ENCODE data around the gene EEF1AKMT2. TPM values are rescaled to one million over a fixed set of nuclear protein-coding genes. Genes with fewer than 3 reads are reported as not detected.
"Not testable (repeated sequence)": the region's sequence is repeated elsewhere in the genome, so short reads cannot be mapped to it uniquely, and the experiment has no call there.

Gene EEF1AKMT2
- total RNA-seq, 1 experiment from 2014 or later: 13.0 TPM

GRCh38 chr10:124829447-124830115 is 37.9 kb upstream of the EEF1AKMT2 start:
- Mint-ChIP-seq H3K4me1 (ENCODE audit: low read depth, unreplicated experiment) (no peaks in the 10 kb centered on the region), H3K9me3 (ENCODE audit: low read depth, unreplicated experiment) (no peaks in the 10 kb centered on the region), H3K27ac (ENCODE audit: unreplicated experiment) (no peak overlapping the region), H3K4me3 (ENCODE audit: low read depth, unreplicated experiment) (no peak overlapping the region), H3K36me3 (ENCODE audit: insufficient read depth, unreplicated experiment) (no peaks in the 10 kb centered on the region), H3K27me3 (ENCODE audit: unreplicated experiment) (no peaks in the 10 kb centered on the region)
- no TSS peak for BruUV-seq (replicated peaks)
- TF ChIP-seq CTCF (IDR thresholded peaks at IDR 0.05; ENCODE audit: unreplicated experiment): no peak
- CTCF ChIA-PET: no interaction called here
- no peak for DNase-seq
- intact Hi-C loops (cut with micrococcal nuclease; ENCODE audit: unreplicated experiment): loop anchor here (5.0 kb wide), 1 partner anchor 297 kb away; no protein-coding TSS in a partner anchor

GRCh38 chr10:124827474-124827873 is 35.8 kb upstream of the EEF1AKMT2 start:
- Mint-ChIP-seq H3K4me3 (ENCODE audit: low read depth, unreplicated experiment) (no peak overlapping the region), H3K27me3 (ENCODE audit: unreplicated experiment) (no peaks in the 10 kb centered on the region), H3K9me3 (ENCODE audit: low read depth, unreplicated experiment) (no peaks in the 10 kb centered on the region), H3K36me3 (ENCODE audit: insufficient read depth, unreplicated experiment) (peaks cover 3% of the 10 kb centered on the region), H3K4me1 (ENCODE audit: low read depth, unreplicated experiment) (no peaks in the 10 kb centered on the region), H3K27ac (ENCODE audit: unreplicated experiment) (no peak overlapping the region)
- DNase-seq: peak; percentile 4
- BruUV-seq (replicated peaks): no TSS peak
- TF ChIP-seq CTCF (IDR thresholded peaks at IDR 0.05; ENCODE audit: unreplicated experiment): peak; percentile 5
- CTCF ChIA-PET: no interaction called here
- intact Hi-C loops (cut with micrococcal nuclease; ENCODE audit: unreplicated experiment): loop anchor here (5.0 kb wide), 1 partner anchor 295 kb away; no protein-coding TSS in a partner anchor

GRCh38 chr10:124826262-124826661 is 34.6 kb upstream of the EEF1AKMT2 start:
- H3K27ac Mint-ChIP-seq (ENCODE audit: unreplicated experiment): no peak overlapping the region
- no peak for TF ChIP-seq CTCF (IDR thresholded peaks at IDR 0.05; ENCODE audit: unreplicated experiment)
- H3K4me1 Mint-ChIP-seq (ENCODE audit: low read depth, unreplicated experiment): no peaks in the 10 kb centered on the region
- peaks cover 3% of the 10 kb centered on the region for H3K36me3 Mint-ChIP-seq (ENCODE audit: insufficient read depth, unreplicated experiment)
- no peaks in the 10 kb centered on the region for H3K27me3 Mint-ChIP-seq (ENCODE audit: unreplicated experiment)
- H3K4me3 Mint-ChIP-seq (ENCODE audit: low read depth, unreplicated experiment): no peak overlapping the region
- DNase-seq: no peak
- CTCF ChIA-PET: no interaction called here
- intact Hi-C loops (cut with micrococcal nuclease; ENCODE audit: unreplicated experiment): loop anchor here (5.0 kb wide), 1 partner anchor 294 kb away; no protein-coding TSS in a partner anchor
- no TSS peak for BruUV-seq (replicated peaks)
- H3K9me3 Mint-ChIP-seq (ENCODE audit: low read depth, unreplicated experiment): no peaks in the 10 kb centered on the region

GRCh38 chr10:124825702-124826101 is 34.0 kb upstream of the EEF1AKMT2 start:
- DNase-seq: no peak
- no peaks in the 10 kb centered on the region for H3K4me1 Mint-ChIP-seq (ENCODE audit: low read depth, unreplicated experiment)
- no peaks in the 10 kb centered on the region for H3K9me3 Mint-ChIP-seq (ENCODE audit: low read depth, unreplicated experiment)
- CTCF ChIA-PET: no interaction called here
- H3K27me3 Mint-ChIP-seq (ENCODE audit: unreplicated experiment): no peaks in the 10 kb centered on the region
- BruUV-seq (replicated peaks): no TSS peak
- no peak for TF ChIP-seq CTCF (IDR thresholded peaks at IDR 0.05; ENCODE audit: unreplicated experiment)
- no peak overlapping the region for H3K27ac Mint-ChIP-seq (ENCODE audit: unreplicated experiment)
- peaks cover 3% of the 10 kb centered on the region for H3K36me3 Mint-ChIP-seq (ENCODE audit: insufficient read depth, unreplicated experiment)
- intact Hi-C loops (cut with micrococcal nuclease; ENCODE audit: unreplicated experiment): loop anchor here (5.0 kb wide), 1 partner anchor 293 kb away; no protein-coding TSS in a partner anchor
- H3K4me3 Mint-ChIP-seq (ENCODE audit: low read depth, unreplicated experiment): no peak overlapping the region

GRCh38 chr10:124824932-124825331 is 33.2 kb upstream of the EEF1AKMT2 start:
- H3K4me3 Mint-ChIP-seq (ENCODE audit: low read depth, unreplicated experiment); DNase-seq; H3K27ac Mint-ChIP-seq (ENCODE audit: unreplicated experiment); BruUV-seq (replicated peaks); H3K36me3 Mint-ChIP-seq (ENCODE audit: insufficient read depth, unreplicated experiment); H3K9me3 Mint-ChIP-seq (ENCODE audit: low read depth, unreplicated experiment); H3K4me1 Mint-ChIP-seq (ENCODE audit: low read depth, unreplicated experiment); H3K27me3 Mint-ChIP-seq (ENCODE audit: unreplicated experiment); CTCF ChIA-PET: not testable (repeated sequence)
- intact Hi-C loops (cut with micrococcal nuclease; ENCODE audit: unreplicated experiment): loop anchor here (5.0 kb wide), 1 partner anchor 293 kb away; no protein-coding TSS in a partner anchor
